Measurements from ENCODE around the gene JUNB. TPM values are rescaled to one million over a fixed set of nuclear protein-coding genes. Genes with fewer than 3 reads are reported as not detected.
"Not testable (repeated sequence)": the region's sequence is repeated elsewhere in the genome, so short reads cannot be mapped to it uniquely, and the experiment has no call there.

Gene JUNB
- total RNA-seq, 2 donors from 2014 or later: 1,500 to 1,584 TPM

- ATAC-seq: no peak
- peak; percentile 57 to 65 (median 60) for DNase-seq
- H3K27ac Mint-ChIP-seq: peak overlapping the region; percentile 99
- peaks cover 5% of the 10 kb centered on the region for H3K36me3 Mint-ChIP-seq (ENCODE audit: low read depth)
- H3K4me1 Mint-ChIP-seq: peaks cover 28% of the 10 kb centered on the region
- peak overlapping the region; percentile 86 for H3K4me3 Mint-ChIP-seq
- no peaks in the 10 kb centered on the region for H3K27me3 Mint-ChIP-seq
- H3K9me3 ChIP-seq (ENCODE audit: control insufficient read depth, low read length, poor library complexity, severe bottlenecking): no peaks in the 10 kb centered on the region
Observed at GRCh38 chr19:12796146-12797071, 5.1 kb downstream of the JUNB start.

GRCh38 chr19:12797141-12797587, 5.9 kb downstream of the JUNB start:
- peaks cover 30% of the 10 kb centered on the region for H3K4me1 Mint-ChIP-seq
- H3K9me3 ChIP-seq (ENCODE audit: control insufficient read depth, low read length, poor library complexity, severe bottlenecking): no peaks in the 10 kb centered on the region
- H3K4me3 Mint-ChIP-seq: peak overlapping the region; percentile 36
- DNase-seq (no peak), ATAC-seq (no peak)
- H3K27ac Mint-ChIP-seq: peak overlapping the region; percentile 99
- no peaks in the 10 kb centered on the region for H3K27me3 Mint-ChIP-seq
- H3K36me3 Mint-ChIP-seq (ENCODE audit: low read depth): peaks cover 5% of the 10 kb centered on the region

- H3K27me3 Mint-ChIP-seq; ATAC-seq; H3K9me3 ChIP-seq (ENCODE audit: control insufficient read depth, low read length, poor library complexity, severe bottlenecking); H3K36me3 Mint-ChIP-seq (ENCODE audit: low read depth); H3K27ac Mint-ChIP-seq; DNase-seq: not testable (repeated sequence)
- peak overlapping the region; percentile 36 for H3K4me3 Mint-ChIP-seq
- H3K4me1 Mint-ChIP-seq: peaks cover 34% of the 10 kb centered on the region
Observed at GRCh38 chr19:12797607-12798006, 6.3 kb downstream of the JUNB start.

GRCh38 chr19:12799742-12800465, 8.6 kb downstream of the JUNB start:
- DNase-seq (no peak), ATAC-seq (no peak)
- H3K27me3 Mint-ChIP-seq: no peaks in the 10 kb centered on the region
- peaks cover 24% of the 10 kb centered on the region for H3K4me1 Mint-ChIP-seq
- no peak overlapping the region for H3K27ac Mint-ChIP-seq
- H3K36me3 Mint-ChIP-seq (ENCODE audit: low read depth): peaks cover 2% of the 10 kb centered on the region
- H3K4me3 Mint-ChIP-seq: peak overlapping the region; percentile 90
- H3K9me3 ChIP-seq (ENCODE audit: control insufficient read depth, low read length, poor library complexity, severe bottlenecking): no peaks in the 10 kb centered on the region

- Mint-ChIP-seq H3K27ac (peak overlapping the region; percentile 61), H3K4me1 (peaks cover 24% of the 10 kb centered on the region), H3K36me3 (ENCODE audit: low read depth) (peaks cover 2% of the 10 kb centered on the region), H3K4me3 (peak overlapping the region; percentile 90), H3K27me3 (no peaks in the 10 kb centered on the region)
- no peak for DNase-seq
- H3K9me3 ChIP-seq (ENCODE audit: control insufficient read depth, low read length, poor library complexity, severe bottlenecking): no peaks in the 10 kb centered on the region
- no peak for ATAC-seq
Observed at GRCh38 chr19:12800466-12800770, 9.1 kb downstream of the JUNB start.

- Mint-ChIP-seq H3K36me3 (ENCODE audit: low read depth) (peaks cover 2% of the 10 kb centered on the region), H3K27me3 (no peaks in the 10 kb centered on the region), H3K27ac (peak overlapping the region; percentile 61), H3K4me3 (peak overlapping the region; percentile 90), H3K4me1 (peaks cover 22% of the 10 kb centered on the region)
- no peaks in the 10 kb centered on the region for H3K9me3 ChIP-seq (ENCODE audit: control insufficient read depth, low read length, poor library complexity, severe bottlenecking)
- DNase-seq (no peak), ATAC-seq (peak; percentile 3)
Observed at GRCh38 chr19:12800923-12801465, 9.7 kb downstream of the JUNB start.

GRCh38 chr19:12801466-12802266, 10.4 kb downstream of the JUNB start, which contains the start of the genes PRDX2 and THSD8:
PRDX2 (minus strand) TSS chr19:12801800; CDS start chr19:12801261, 539 bp downstream.
THSD8 (plus strand) TSS chr19:12802069; CDS start chr19:12802072, 3 bp downstream.
- peak; percentile 51 to 69 (median 55) for DNase-seq
- H3K27me3 Mint-ChIP-seq: no peaks in the 10 kb centered on the region
- peak within 1 kb of the TSS; percentile 90 for H3K4me3 Mint-ChIP-seq
- H3K27ac Mint-ChIP-seq: peak within 1 kb of the TSS; percentile 74
- ATAC-seq: peak; percentile 73
- no peaks in the 10 kb centered on the region for H3K9me3 ChIP-seq (ENCODE audit: control insufficient read depth, low read length, poor library complexity, severe bottlenecking)
- peaks cover 2% of the 10 kb centered on the region for H3K36me3 Mint-ChIP-seq (ENCODE audit: low read depth)
- peaks cover 22% of the 10 kb centered on the region for H3K4me1 Mint-ChIP-seq

GRCh38 chr19:12802267-12803106, 11.2 kb downstream of the JUNB start:
- Mint-ChIP-seq H3K36me3 (ENCODE audit: low read depth) (peaks cover 2% of the 10 kb centered on the region), H3K4me1 (peaks cover 27% of the 10 kb centered on the region), H3K27ac (peak overlapping the region; percentile 74), H3K4me3 (peak overlapping the region; percentile 90), H3K27me3 (no peaks in the 10 kb centered on the region)
- no peak for ATAC-seq
- no peak for DNase-seq
- no peaks in the 10 kb centered on the region for H3K9me3 ChIP-seq (ENCODE audit: control insufficient read depth, low read length, poor library complexity, severe bottlenecking)

GRCh38 chr19:12804051-12804450, 12.8 kb downstream of the JUNB start:
- ATAC-seq (no peak), DNase-seq (no peak)
- Mint-ChIP-seq H3K27ac (no peak overlapping the region), H3K4me3 (no peak overlapping the region), H3K27me3 (no peaks in the 10 kb centered on the region), H3K4me1 (peaks cover 29% of the 10 kb centered on the region), H3K36me3 (ENCODE audit: low read depth) (peaks cover 2% of the 10 kb centered on the region)
- no peaks in the 10 kb centered on the region for H3K9me3 ChIP-seq (ENCODE audit: control insufficient read depth, low read length, poor library complexity, severe bottlenecking)

GRCh38 chr19:12806242-12807081, 15.2 kb downstream of the JUNB start, which contains the start of gene RNASEH2A:
RNASEH2A (plus strand) TSS chr19:12806584; CDS start chr19:12806674, 90 bp downstream.
- no peaks in the 10 kb centered on the region for H3K9me3 ChIP-seq (ENCODE audit: control insufficient read depth, low read length, poor library complexity, severe bottlenecking)
- Mint-ChIP-seq H3K36me3 (ENCODE audit: low read depth) (peaks cover 4% of the 10 kb centered on the region), H3K27me3 (no peaks in the 10 kb centered on the region), H3K4me3 (peak within 1 kb of the TSS; percentile 96), H3K4me1 (peaks cover 22% of the 10 kb centered on the region), H3K27ac (peak within 1 kb of the TSS; percentile 54)
- DNase-seq: peak; percentile 75 to 84 (median 77)
- peak; percentile 90 for ATAC-seq

GRCh38 chr19:12815088-12815487, 23.8 kb downstream of the JUNB start:
- H3K27ac Mint-ChIP-seq: no peak overlapping the region
- H3K4me3 Mint-ChIP-seq: no peak overlapping the region
- no peaks in the 10 kb centered on the region for H3K9me3 ChIP-seq (ENCODE audit: control insufficient read depth, low read length, poor library complexity, severe bottlenecking)
- ATAC-seq (no peak), DNase-seq (no peak)
- no peaks in the 10 kb centered on the region for H3K4me1 Mint-ChIP-seq
- no peaks in the 10 kb centered on the region for H3K27me3 Mint-ChIP-seq
- no peaks in the 10 kb centered on the region for H3K36me3 Mint-ChIP-seq (ENCODE audit: low read depth)

Measured in T-helper 17 cell (primary cell).